Activated CD8-positive, alpha-beta memory T cell treated with anti-CD3 and anti-CD28 coated beads, Interleukin-2, amount 10 ng/mL, durations not matched to agents 7 days and 5 days (primary cell): ENCODE data around the gene SLC25A21. TPM values are rescaled to one million over a fixed set of nuclear protein-coding genes. Genes with fewer than 3 reads are reported as not detected.
"Not testable (repeated sequence)": the region's sequence is repeated elsewhere in the genome, so short reads cannot be mapped to it uniquely, and the experiment has no call there.

ENCODE experiments used
- ATAC-seq: fragments of 150-1000 bp; cut with Tn5 transposase; one replicate; pipeline ENCODE4 v1.10.0; 2021; ENCODE audit warnings: moderate library complexity
- CTCF ChIA-PET: fragments of 350-600 bp; sonication (Branson Sonifier 250); formaldehyde crosslinking; loops from one replicate; lab custom pipeline; 2021; ENCODE audit warnings: antibody characterized with exemption; lab: Charles Lee
- DNase-seq: peaks from one replicate; pipeline ENCODE4 v3.0.0-alpha.2; 2020
- H3K27ac Mint-ChIP-seq: one replicate; pipeline ENCODE4 v1.8.0; 2021; ENCODE audit warnings: mild to moderate bottlenecking, mixed read lengths
- H3K27me3 Mint-ChIP-seq: one replicate; pipeline ENCODE4 v1.8.0; 2021; ENCODE audit warnings: mixed read lengths
- H3K36me3 Mint-ChIP-seq: one replicate; pipeline ENCODE4 v1.8.0; 2021; ENCODE audit warnings: mild to moderate bottlenecking, mixed read lengths
- H3K4me1 Mint-ChIP-seq: one replicate; pipeline ENCODE4 v1.8.0; 2021; ENCODE audit warnings: mixed read lengths
- H3K4me3 Mint-ChIP-seq: one replicate; pipeline ENCODE4 v1.8.0; 2021; ENCODE audit warnings: mild to moderate bottlenecking, moderate library complexity, mixed read lengths
- H3K9me3 Mint-ChIP-seq: one replicate; pipeline ENCODE4 v1.8.0; 2022; ENCODE audit warnings: low read depth, mixed read lengths
- total RNA-seq, 2 experiments: library from RNA; stranded (reverse); gene quantifications; one replicate each; pipeline ENCODE4 v1.2.3, GENCODE V29; 2021

The SLC25A21 gene
- total RNA-seq, 2 experiments from 2014 or later, result not detected

DNA sequence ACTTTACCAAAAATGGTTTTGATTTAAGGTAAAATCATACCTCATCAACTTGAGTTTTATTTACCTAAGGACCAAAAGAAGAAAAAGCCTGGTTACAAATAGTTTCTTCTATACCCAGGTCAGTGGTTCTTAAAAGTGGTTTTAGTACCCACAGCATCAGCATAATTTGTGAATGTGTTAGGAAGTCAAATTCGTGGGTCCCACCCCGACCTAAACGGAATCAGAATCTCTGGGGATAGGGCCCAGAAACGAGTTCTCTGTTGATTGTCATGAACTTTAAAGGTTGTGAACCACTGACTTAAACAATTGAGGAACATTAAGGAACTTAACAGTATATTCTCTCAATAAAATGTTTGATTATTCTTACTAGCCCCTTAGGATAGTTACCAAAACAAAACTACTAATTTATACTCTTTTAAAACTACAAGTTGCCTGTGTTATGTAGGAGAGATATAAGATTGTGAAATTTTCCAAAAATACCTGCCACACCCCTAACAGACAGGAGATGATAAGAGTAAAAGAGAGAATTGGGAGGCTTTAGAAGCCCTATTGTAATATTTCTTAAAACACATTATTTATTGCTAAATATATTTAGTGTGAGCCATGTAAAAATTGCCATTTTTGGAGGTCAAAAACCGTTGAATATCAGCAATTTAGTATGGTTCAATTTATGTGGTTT, 669 bp upstream of the SLC25A21 start:
- Mint-ChIP-seq H3K4me3 (no peak overlapping the region), H3K36me3 (peaks cover 2% of the 10 kb centered on the region), H3K27me3 (peaks cover 26% of the 10 kb centered on the region), H3K9me3 (peaks cover 4% of the 10 kb centered on the region), H3K4me1 (no peaks in the 10 kb centered on the region), H3K27ac (no peak overlapping the region)
- ATAC-seq (no peak), DNase-seq (no peak)
- CTCF ChIA-PET, result no interaction called here

DNA sequence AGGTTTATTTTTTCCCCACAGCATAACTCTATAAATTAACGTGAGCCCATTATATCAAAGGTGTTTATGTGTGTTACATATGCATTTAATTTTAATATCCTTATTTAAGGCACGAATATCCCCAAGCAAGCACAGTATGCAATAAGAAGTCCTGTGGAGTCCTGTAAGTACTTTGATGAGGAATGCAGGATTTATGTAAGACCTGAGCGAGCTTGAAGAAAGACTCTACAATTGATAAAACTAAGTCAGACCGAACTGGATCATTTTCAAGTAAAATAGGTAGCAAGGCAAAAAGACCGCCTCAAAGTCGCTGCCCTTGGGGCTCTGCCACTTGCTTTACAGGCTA, 755 bp downstream of the SLC25A21 start:
- H3K4me3 Mint-ChIP-seq, result no peak overlapping the region

DNA sequence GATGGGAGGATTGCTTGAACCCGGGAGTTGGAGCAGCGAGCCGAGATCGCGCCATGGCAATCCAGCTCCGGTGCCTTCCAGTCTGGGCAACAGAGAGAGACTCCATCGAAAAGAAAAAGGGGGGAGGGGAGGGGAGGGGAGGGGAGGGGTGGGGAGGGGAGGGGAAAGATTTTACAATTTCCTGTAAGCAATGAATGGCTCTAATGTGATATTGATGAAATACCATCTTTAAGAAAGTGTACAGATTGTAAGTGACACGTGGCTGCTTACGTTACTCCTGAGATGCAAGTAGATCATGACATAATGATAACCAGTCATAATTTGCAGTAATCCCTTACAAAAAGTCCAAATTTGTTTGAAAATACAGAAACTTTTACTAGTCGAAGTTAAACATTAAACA, 1.4 kb downstream of the SLC25A21 start:
- H3K4me1 Mint-ChIP-seq, result no peaks in the 10 kb centered on the region
- peaks cover 4% of the 10 kb centered on the region for H3K9me3 Mint-ChIP-seq
- no peak for ATAC-seq
- no peak for DNase-seq
- H3K36me3 Mint-ChIP-seq, result peaks cover 2% of the 10 kb centered on the region
- H3K27me3 Mint-ChIP-seq, result peaks cover 26% of the 10 kb centered on the region
- H3K27ac Mint-ChIP-seq, result no peak overlapping the region
- CTCF ChIA-PET, result no interaction called here
- H3K4me3 Mint-ChIP-seq, result no peak overlapping the region

More for the DNA sequence above, 755 bp downstream of the SLC25A21 start:
- Mint-ChIP-seq H3K4me1 (no peaks in the 10 kb centered on the region), H3K36me3 (peaks cover 2% of the 10 kb centered on the region), H3K27ac (no peak overlapping the region), H3K9me3 (peaks cover 4% of the 10 kb centered on the region), H3K27me3 (peaks cover 26% of the 10 kb centered on the region)
- ATAC-seq (no peak), DNase-seq (no peak)
- CTCF ChIA-PET, result no interaction called here

DNA sequence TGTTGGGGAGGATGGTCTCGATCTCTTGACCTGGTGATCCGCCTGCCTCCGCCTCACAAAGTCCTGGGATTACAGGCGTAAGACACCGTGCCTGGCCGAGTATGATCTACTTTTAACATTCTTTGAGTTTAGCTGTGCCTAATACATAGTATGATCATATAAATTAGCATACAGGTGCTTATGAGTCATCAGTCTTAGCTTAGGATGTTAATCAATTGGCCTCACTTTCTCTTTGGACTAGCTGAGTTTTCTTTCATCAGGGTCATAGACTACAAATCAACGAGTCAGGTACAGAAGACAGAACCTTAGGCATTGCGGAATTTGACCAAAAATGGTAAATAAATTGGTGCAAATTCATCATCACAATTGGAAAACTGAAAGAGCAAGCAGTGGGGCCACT, 2.2 kb downstream of the SLC25A21 start:
- CTCF ChIA-PET, result no interaction called here
- peaks cover 4% of the 10 kb centered on the region for H3K9me3 Mint-ChIP-seq
- H3K36me3 Mint-ChIP-seq, result peaks cover 2% of the 10 kb centered on the region
- no peak overlapping the region for H3K27ac Mint-ChIP-seq
- H3K4me3 Mint-ChIP-seq, result no peak overlapping the region
- no peak for DNase-seq
- peaks cover 26% of the 10 kb centered on the region for H3K27me3 Mint-ChIP-seq
- no peaks in the 10 kb centered on the region for H3K4me1 Mint-ChIP-seq
- no peak for ATAC-seq

DNA sequence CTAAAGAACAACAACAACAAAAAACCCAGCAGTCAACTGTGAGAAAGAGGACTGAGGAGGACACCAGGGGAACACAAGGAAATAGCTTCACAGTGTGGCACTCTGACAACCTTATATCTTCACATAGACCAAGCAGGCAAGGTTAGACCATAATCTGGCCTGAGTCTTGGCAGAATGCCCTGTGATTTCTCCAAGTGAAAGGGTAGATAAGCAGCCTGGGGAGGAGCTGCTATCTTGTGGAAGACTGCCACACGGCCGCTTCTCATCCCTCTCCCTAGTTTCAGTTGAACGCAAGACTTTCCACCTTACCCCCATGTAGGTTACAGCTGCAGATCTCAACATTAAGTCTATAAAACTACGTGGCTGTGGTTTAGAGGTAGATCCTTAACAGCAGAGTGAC, 3.7 kb downstream of the SLC25A21 start:
- H3K4me3 Mint-ChIP-seq, result no peak overlapping the region
- peaks cover 2% of the 10 kb centered on the region for H3K36me3 Mint-ChIP-seq
- peaks cover 23% of the 10 kb centered on the region for H3K27me3 Mint-ChIP-seq
- CTCF ChIA-PET, result no interaction called here
- peaks cover 6% of the 10 kb centered on the region for H3K9me3 Mint-ChIP-seq
- H3K4me1 Mint-ChIP-seq, result no peaks in the 10 kb centered on the region
- no peak overlapping the region for H3K27ac Mint-ChIP-seq
- ATAC-seq (no peak), DNase-seq (no peak)

DNA sequence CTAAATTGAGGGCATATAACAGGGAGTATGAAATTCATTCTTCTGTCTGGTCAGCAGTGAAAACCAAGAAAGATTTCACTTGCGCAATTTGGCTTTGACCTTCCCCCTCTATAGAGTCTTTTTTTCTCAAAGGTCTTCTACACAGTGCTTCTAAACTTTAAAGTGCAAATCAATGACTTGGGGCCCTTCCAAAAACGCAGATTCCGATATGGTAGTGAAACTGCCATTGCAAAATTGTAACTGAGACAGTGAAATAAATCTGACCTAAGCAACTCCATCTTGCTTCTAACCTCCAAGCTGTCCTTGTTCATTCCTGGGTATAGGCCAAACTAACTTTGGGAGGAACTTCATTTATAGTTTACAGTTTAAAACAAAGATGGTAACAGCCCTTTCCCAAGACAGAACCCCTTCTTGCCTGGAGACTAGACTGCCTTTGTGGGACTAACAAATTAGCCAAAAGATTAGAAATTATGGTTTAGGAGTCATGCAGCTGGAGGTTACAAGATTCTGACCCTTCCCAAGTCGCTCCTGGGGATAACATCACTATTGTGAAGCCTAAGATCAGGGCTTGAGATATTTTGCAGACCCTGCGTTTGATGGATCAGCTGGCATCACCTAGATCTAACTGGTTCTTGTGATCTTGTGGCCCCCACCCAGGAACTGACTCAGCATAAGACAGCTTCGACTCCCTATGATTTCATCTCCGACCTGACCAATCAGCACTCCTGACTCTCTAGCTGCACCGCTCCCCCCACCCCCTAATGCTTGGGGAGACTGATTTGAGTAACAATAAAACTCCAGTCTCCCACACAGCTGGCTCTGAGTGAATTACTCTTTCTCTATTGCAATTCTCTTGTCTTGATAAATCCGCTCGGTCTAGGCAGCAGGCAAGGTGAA, 5.0 kb downstream of the SLC25A21 start:
- H3K36me3 Mint-ChIP-seq, result peaks cover 2% of the 10 kb centered on the region
- H3K4me1 Mint-ChIP-seq, result no peaks in the 10 kb centered on the region
- H3K9me3 Mint-ChIP-seq, result peaks cover 6% of the 10 kb centered on the region
- CTCF ChIA-PET, result no interaction called here
- no peak overlapping the region for H3K4me3 Mint-ChIP-seq
- no peak for DNase-seq
- no peak for ATAC-seq
- peaks cover 11% of the 10 kb centered on the region for H3K27me3 Mint-ChIP-seq
- no peak overlapping the region for H3K27ac Mint-ChIP-seq

DNA sequence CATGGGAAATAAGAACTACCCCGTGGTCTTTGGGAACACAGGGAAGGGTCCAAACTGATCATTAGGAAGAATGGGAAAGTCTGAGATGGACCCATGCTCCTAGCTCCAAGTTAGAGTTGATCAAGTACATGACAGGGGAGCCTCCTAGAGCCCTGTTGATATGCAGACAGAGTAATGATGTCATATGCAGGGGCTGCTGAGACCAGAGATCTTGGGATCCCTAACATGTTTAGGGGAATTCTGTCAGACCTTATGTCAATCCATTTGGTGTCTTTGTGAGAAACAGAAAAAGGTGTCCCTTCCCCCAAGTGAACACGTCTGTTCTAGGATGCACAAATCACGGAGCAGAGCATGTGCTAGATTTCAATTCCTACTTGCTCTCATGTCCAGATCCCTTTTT, 6.6 kb downstream of the SLC25A21 start:
- CTCF ChIA-PET, result no interaction called here
- Mint-ChIP-seq H3K27ac (no peak overlapping the region), H3K36me3 (peaks cover 2% of the 10 kb centered on the region), H3K4me3 (no peak overlapping the region), H3K4me1 (no peaks in the 10 kb centered on the region), H3K27me3 (peaks cover 2% of the 10 kb centered on the region), H3K9me3 (peaks cover 6% of the 10 kb centered on the region)
- no peak for ATAC-seq
- DNase-seq, result no peak

DNA sequence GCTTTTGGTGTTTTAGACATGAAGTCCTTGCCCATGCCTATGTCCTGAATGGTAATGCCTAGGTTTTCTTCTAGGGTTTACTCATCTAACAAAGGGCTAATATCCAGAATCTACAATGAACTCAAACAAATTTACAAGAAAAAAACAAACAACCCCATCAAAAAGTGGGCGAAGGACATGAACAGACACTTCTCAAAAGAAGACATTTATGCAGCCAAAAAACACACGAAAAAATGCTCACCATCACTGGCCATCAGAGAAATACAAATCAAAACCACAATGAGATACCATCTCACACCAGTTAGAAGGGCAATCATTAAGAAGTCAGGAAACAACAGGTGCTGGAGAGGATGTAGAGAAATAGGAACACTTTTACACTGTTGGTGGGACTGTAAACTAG, 10.1 kb downstream of the SLC25A21 start:
- H3K4me3 Mint-ChIP-seq, H3K27me3 Mint-ChIP-seq, H3K9me3 Mint-ChIP-seq, CTCF ChIA-PET, H3K4me1 Mint-ChIP-seq, DNase-seq, ATAC-seq, H3K36me3 Mint-ChIP-seq, H3K27ac Mint-ChIP-seq: not testable (repeated sequence)

DNA sequence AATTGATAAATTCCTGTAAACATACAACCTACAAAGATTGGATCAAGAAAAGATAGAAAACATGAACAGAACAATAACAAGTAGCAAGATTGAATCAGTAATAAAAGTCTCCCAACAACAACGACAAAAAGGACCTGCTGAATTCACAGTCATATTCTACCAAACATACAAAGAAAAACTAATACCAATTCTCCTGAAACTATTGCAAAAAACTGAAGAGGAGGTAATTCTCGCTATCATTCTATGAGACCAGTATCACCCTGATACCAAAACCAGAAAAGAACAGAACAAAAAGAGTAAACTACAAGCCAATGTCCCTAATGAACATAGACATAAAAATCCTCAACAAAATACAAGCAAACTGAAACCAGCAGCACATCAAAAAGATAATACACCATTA, 14.4 kb downstream of the SLC25A21 start:
- H3K4me1 Mint-ChIP-seq, result no peaks in the 10 kb centered on the region
- H3K9me3 Mint-ChIP-seq, result peaks cover 5% of the 10 kb centered on the region

DNA sequence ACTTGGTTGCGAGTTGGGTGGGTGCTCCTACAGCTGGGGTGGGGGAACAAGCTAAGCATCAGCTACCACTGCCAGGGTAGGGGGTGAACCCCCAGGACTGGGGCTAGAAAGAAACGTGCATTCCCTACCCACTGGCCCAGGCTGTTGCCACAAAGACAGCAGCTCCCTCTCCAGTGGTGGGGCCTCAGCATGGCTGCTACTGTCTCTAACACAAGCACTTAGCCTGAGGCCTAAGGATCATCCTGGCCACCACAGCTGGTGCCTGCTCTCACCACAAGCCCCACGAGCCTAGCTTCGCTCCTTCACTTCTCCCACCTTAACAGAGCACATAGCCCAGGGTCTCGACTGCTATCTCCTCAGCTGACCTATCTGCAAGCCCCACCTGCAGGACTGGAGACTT, 18.9 kb downstream of the SLC25A21 start:
- H3K9me3 Mint-ChIP-seq, result peaks cover 3% of the 10 kb centered on the region
- H3K27me3 Mint-ChIP-seq, result no peaks in the 10 kb centered on the region
- H3K27ac Mint-ChIP-seq, result no peak overlapping the region
- ATAC-seq, result no peak
- no peaks in the 10 kb centered on the region for H3K36me3 Mint-ChIP-seq
- no peak for DNase-seq
- H3K4me3 Mint-ChIP-seq, result no peak overlapping the region
- CTCF ChIA-PET, result no interaction called here
- no peaks in the 10 kb centered on the region for H3K4me1 Mint-ChIP-seq

More for the DNA sequence above, 14.4 kb downstream of the SLC25A21 start:
- CTCF ChIA-PET, result no interaction called here
- H3K27ac Mint-ChIP-seq, result no peak overlapping the region
- H3K4me3 Mint-ChIP-seq, result no peak overlapping the region
- ATAC-seq, result no peak
- no peak for DNase-seq
- H3K36me3 Mint-ChIP-seq, result no peaks in the 10 kb centered on the region
- no peaks in the 10 kb centered on the region for H3K27me3 Mint-ChIP-seq

DNA sequence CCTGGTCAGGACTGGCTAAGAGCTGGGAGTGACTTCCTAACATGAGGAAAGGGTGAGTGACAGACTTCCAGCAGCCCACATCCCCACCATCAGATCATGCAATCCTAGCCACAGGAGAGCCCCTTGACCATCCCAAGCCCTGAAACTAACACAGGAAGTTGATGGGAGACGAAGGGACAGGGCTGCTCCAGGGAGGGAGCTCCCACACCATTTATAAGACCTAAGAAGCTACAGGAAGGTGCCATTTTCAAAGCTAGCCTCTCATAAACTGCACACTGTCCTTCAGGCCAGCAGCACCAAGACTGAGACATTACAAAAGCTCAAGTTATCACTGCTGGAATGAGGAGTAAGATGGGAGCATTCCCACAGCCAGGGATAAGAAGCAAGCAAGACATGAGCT, 19.4 kb downstream of the SLC25A21 start:
- Mint-ChIP-seq H3K9me3 (peaks cover 3% of the 10 kb centered on the region), H3K27ac (no peak overlapping the region), H3K4me1 (no peaks in the 10 kb centered on the region), H3K36me3 (no peaks in the 10 kb centered on the region), H3K27me3 (no peaks in the 10 kb centered on the region), H3K4me3 (no peak overlapping the region)
- ATAC-seq, result no peak
- no peak for DNase-seq
- CTCF ChIA-PET, result no interaction called here

DNA sequence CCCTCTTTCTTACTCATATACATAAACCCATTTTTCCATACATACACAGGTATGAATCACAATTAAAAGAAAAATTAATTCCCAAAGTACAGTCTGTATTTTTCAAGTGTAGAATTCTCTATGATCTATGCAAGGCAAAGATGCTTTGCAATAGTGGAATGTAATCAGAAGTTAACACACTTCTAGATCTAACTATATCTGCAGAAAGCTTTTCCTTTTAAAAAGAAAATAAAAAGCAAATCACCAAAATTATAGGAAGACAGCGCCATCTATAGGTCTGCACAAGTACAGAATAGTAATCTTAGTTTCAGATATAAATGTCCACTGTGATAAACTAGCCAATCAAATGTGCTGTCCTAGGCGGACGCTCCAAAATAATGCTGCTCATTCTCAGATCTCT, 22.0 kb downstream of the SLC25A21 start:
- Mint-ChIP-seq H3K9me3 (peaks cover 3% of the 10 kb centered on the region), H3K4me1 (no peaks in the 10 kb centered on the region), H3K27me3 (no peaks in the 10 kb centered on the region), H3K27ac (no peak overlapping the region), H3K36me3 (no peaks in the 10 kb centered on the region), H3K4me3 (no peak overlapping the region)
- DNase-seq (no peak), ATAC-seq (no peak)
- CTCF ChIA-PET, result interaction anchor here (0.9 to 1.0 kb wide), 3 partner anchors 16 to 595 kb away, joined by 3 read pairs; no protein-coding TSS in a partner anchor

DNA sequence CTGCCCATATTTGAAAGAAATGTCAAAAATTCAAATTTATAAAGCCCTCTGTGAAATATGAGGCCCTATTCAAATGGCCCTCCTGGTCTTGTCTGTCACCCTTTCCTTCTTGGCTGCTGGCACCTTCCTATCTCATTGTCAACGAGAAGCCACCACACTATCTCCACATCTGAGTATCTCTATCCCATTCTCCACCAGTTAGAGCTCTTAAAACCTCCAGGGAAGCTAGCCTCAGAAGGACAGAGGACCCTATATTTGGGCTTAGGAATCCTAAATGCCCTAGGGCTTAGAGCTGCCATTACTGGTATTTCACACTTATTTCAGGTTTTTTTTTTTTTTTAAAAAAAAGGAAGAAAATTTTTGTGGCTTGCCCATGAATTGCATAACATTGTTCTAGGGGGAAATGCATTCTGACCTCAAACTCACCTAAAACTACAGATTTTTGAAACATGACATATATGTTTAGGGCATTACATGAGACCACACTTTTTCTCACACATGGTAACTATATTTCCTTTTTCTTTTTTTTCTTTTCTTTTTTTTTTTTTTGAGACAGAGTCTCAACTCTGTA, 25.0 kb downstream of the SLC25A21 start:
- Mint-ChIP-seq H3K36me3 (no peaks in the 10 kb centered on the region), H3K9me3 (no peaks in the 10 kb centered on the region), H3K4me1 (no peaks in the 10 kb centered on the region), H3K27me3 (no peaks in the 10 kb centered on the region), H3K27ac (no peak overlapping the region), H3K4me3 (no peak overlapping the region)
- DNase-seq (no peak), ATAC-seq (no peak)
- CTCF ChIA-PET, result interaction anchor here (0.7 kb wide), 1 partner anchor 1586 kb away, joined by 4 read pairs; no protein-coding TSS in a partner anchor

DNA sequence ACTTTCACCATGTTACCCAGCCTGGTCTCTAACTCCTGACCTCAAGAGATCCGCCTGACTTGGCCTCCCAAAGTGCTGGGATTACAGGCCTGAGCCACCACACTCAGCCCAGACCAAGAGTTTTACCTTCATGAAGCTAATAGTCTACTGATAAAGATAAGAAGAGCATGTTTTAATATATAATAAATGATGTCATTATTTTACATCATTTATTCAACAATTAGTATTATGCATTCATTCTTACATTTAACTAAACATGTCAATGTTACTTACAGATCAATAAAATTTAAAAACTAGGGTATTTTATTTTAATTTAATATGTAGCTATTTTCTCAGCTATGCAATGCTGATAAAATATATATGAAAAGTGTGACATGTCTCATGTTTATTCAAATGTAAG, 26.0 kb downstream of the SLC25A21 start:
- H3K27me3 Mint-ChIP-seq, ATAC-seq, H3K36me3 Mint-ChIP-seq, DNase-seq, H3K9me3 Mint-ChIP-seq, CTCF ChIA-PET, H3K27ac Mint-ChIP-seq, H3K4me3 Mint-ChIP-seq, H3K4me1 Mint-ChIP-seq: not testable (repeated sequence)
